GM12878 (cell line): ENCODE data around the gene CNTNAP2. TPM values are rescaled to one million over a fixed set of nuclear protein-coding genes. Genes with fewer than 3 reads are reported as not detected.

ENCODE experiments used
- ATAC-seq: fragments of 200-7000 bp; cut with Tn5 transposase; 3 replicates; pipeline ENCODE4 v1.9.1; 2020; ENCODE audit warnings: mild to moderate bottlenecking, moderate library complexity
- BruUV-seq: library from RNA; stranded (reverse); fragments of 400-500 nt; replicated peaks from 2 replicates; lab custom pipeline; 2021; lab: Mats Ljungman, UMichigan
- CTCF ChIA-PET: fragments of 300-600 bp; sonication (Branson Sonifier 250); formaldehyde crosslinking; extraction: SDS; loops from one replicate; lab custom pipeline; 2021; ENCODE audit warnings: inconsistent platforms; lab: Yijun Ruan, JAX
- POLR2A ChIA-PET: fragments of 350-600 bp; formaldehyde crosslinking; extraction: SDS; loops from one replicate; lab custom pipeline; 2021; ENCODE audit warnings: inconsistent platforms; lab: Charles Lee
- RAD21 ChIA-PET: fragments of 300-600 bp; sonication (Branson Sonifier 250); formaldehyde crosslinking; loops from one replicate; lab custom pipeline; 2023; ENCODE audit warnings: antibody characterized with exemption; ENCODE audit not compliant: unreplicated experiment; lab: Charles Lee
- SMC1A ChIA-PET: fragments of 300-600 bp; sonication (Branson Sonifier 250); formaldehyde crosslinking; loops from one replicate; lab custom pipeline; 2023; ENCODE audit not compliant: unreplicated experiment, uncharacterized antibody; lab: Charles Lee
- DNase-seq: peaks from one replicate; pipeline ENCODE4 v3.0.0-alpha.2; 2011; ENCODE audit warnings: low read depth, low spot score
- FAIRE-seq: peaks from 3 replicates; lab custom pipeline; 2011; peaks lifted over from hg19 to GRCh38; lab: Jason Lieb, UNC
- H2AFZ ChIP-seq: 2 replicates; pipeline ENCODE4 v1.6.0; 2011; ENCODE audit warnings: low read depth, low read length, control low read depth; ENCODE audit not compliant: control insufficient read depth
- H3K27ac ChIP-seq: 2 replicates; pipeline ENCODE4 v1.5.1; 2011; ENCODE audit warnings: control low read depth; ENCODE audit not compliant: control insufficient read depth, insufficient read depth
- H3K27me3 ChIP-seq, 2 experiments: replicated peaks in 1 of 2; 2 replicates each; pipeline versions ENCODE4 v1.6.0 to v1.6.1; 2011; ENCODE audit warnings: low read length in 1 of 2; ENCODE audit not compliant: control insufficient read depth in 2 of 2, insufficient read depth in 2 of 2
- H3K36me3 ChIP-seq, 2 experiments: 2 replicates each; pipeline ENCODE4 v1.5.1; 2011; ENCODE audit warnings: low read length in 1 of 2; ENCODE audit not compliant: control insufficient read depth in 2 of 2, insufficient read depth in 2 of 2
- H3K4me1 ChIP-seq: 2 replicates; pipeline ENCODE4 v1.6.1; 2011; ENCODE audit warnings: mild to moderate bottlenecking, low read length, moderate library complexity, mixed read lengths; ENCODE audit not compliant: control insufficient read depth, insufficient read depth
- H3K4me2 ChIP-seq: 2 replicates; pipeline ENCODE4 v1.6.0; 2011; ENCODE audit warnings: control low read depth; ENCODE audit not compliant: control insufficient read depth, insufficient read depth
- H3K4me3 ChIP-seq: fragments of 200-600 bp; sonication (generic); 2 replicates; pipeline ENCODE4 v1.5.1; 2016
- H3K79me2 ChIP-seq: 2 replicates; pipeline ENCODE4 v1.6.0; 2011; ENCODE audit warnings: low read length; ENCODE audit not compliant: control insufficient read depth, insufficient read depth
- H3K9ac ChIP-seq: 2 replicates; pipeline ENCODE4 v1.8.0; 2011; ENCODE audit warnings: low read length, control low read depth, mixed read lengths; ENCODE audit not compliant: control insufficient read depth, insufficient read depth
- H3K9me3 ChIP-seq: replicated peaks from 3 replicates; pipeline ENCODE4 v1.5.1; 2011; ENCODE audit warnings: mild to moderate bottlenecking, low read length; ENCODE audit not compliant: control insufficient read depth, insufficient read depth
- H4K20me1 ChIP-seq: 2 replicates; pipeline ENCODE4 v1.6.0; 2011; ENCODE audit not compliant: control insufficient read depth, insufficient read depth
- CREB1 ChIP-seq: IDR thresholded peaks from 2 replicates; pipeline ENCODE4 v1.6.1; 2012; ENCODE audit warnings: low read depth, mild to moderate bottlenecking, inconsistent platforms
- EP300 ChIP-seq, 2 experiments: fragments of 150-350 bp in 1 of 2; IDR thresholded peaks; 2 replicates each; pipeline ENCODE4 v1.6.1; 2011 to 2012; ENCODE audit warnings: low read depth in 2 of 2, low read length in 2 of 2, borderline replicate concordance in 1 of 2, improper control_type of control experiment in 1 of 2, inconsistent platforms in 1 of 2; ENCODE audit not compliant: control insufficient read depth in 1 of 2
- IRF4 ChIP-seq: IDR thresholded peaks from 2 replicates; pipeline ENCODE4 v1.6.1; 2011; ENCODE audit warnings: low read depth, low read length
- NFXL1 ChIP-seq: fragments of 450-650 bp; IDR thresholded peaks from 2 replicates; pipeline ENCODE4 v1.6.1; 2017; ENCODE audit warnings: antibody characterized with exemption, mild to moderate bottlenecking, borderline replicate concordance
- ZNF384 ChIP-seq: IDR thresholded peaks from 2 replicates; pipeline ENCODE4 v1.6.1; 2012; ENCODE audit warnings: low read depth, mild to moderate bottlenecking, low read length, improper control_type of control experiment, borderline replicate concordance
- WGBS: methylation state at CpG from one replicate; pipeline ENCODE4 v1.1.6; 2016; ENCODE audit warnings: low lambda C conversion rate; ENCODE audit not compliant: insufficient replicate concordance, insufficient coverage; ENCODE audit errors: missing lambda C conversion rate; 5-methylcytosine and 5-hydroxymethylcytosine counted together
- in situ Hi-C: fragments of 300-500 bp; cut with MboI; formaldehyde crosslinking; loops from 9 replicates; pipeline ENCODE4 v1.14.3; 2018; ENCODE audit warnings: mixed read lengths
- intact Hi-C: fragments of 100-400 bp; cut with micrococcal nuclease; formaldehyde crosslinking; loops from one replicate; pipeline ENCODE4 v1.14.2; 2022; ENCODE audit not compliant: unreplicated experiment
- polyA plus RNA-seq, 11 experiments: library from polyadenylated mRNA; depleted of rRNA in 4 of 11; unstranded in 6 of 11; stranded (reverse) in 5 of 11; fragments of >200 nt; fragmentation: Nextera tagmentation in 4 of 11; fragmentation: Illumina TruSeq in 1 of 11; extraction: Ambion mirVana in 4 of 11; extraction: Trizol in 1 of 11; gene quantifications; 1 replicate in 1 of 11; 2 replicates in 10 of 11; pipeline versions ENCODE4 v1.2.1 to v1.2.3, GENCODE V29; 2011 to 2016; ENCODE audit warnings: inconsistent platforms in 2 of 11, missing spikeins in 2 of 11, low read depth in 1 of 11
- total RNA-seq, 4 experiments: library from RNA; depleted of rRNA in 3 of 4; stranded (reverse); fragments of >200 nt in 3 of 4; fragmentation: Illumina TruSeq in 1 of 4; extraction: Trizol in 1 of 4; gene quantifications; 2 replicates each; pipeline versions ENCODE4 v1.2.1 to v1.2.3, GENCODE V29; 2013 to 2021
- TF ChIP-seq, protein P1 (sequence below): IDR thresholded peaks from 2 replicates; pipeline ENCODE4 v1.6.1; 2011; ENCODE audit warnings: mild to moderate bottlenecking, low read depth, low read length, moderate library complexity; ENCODE audit not compliant: insufficient replicate concordance
- TF ChIP-seq, protein P2 (sequence below): fragments of 450-650 bp; IDR thresholded peaks from 2 replicates; pipeline ENCODE4 v1.6.1; 2016; ENCODE audit warnings: mild to moderate bottlenecking

CNTNAP2 gene
- total and polyA plus RNA-seq, 10 of the 15 experiments (the other 5 are each of a cell fraction or from before 2014, with no cell fraction given) = 0.03 to 0.08 (median 0.03) TPM; not detected in 7

DNA sequence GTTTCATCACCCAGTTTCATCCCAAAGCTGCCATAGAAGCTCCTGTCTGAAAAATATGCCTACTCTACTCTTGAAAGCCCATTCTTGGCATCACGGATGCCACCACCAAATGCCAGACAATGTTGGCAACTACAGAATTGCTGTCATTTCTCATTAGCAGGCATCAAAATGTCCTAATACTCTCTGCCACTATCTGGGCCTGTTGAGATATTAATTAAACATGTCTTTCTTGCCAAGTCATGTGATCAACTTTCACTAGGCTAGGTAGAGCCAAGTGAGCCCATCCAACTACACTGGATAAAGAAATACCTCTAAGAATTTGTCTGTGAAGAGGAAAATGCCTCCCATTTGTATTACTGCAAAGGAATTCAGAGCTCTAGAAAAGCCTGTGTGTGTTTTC, 1380.6 kb downstream of the CNTNAP2 start:
- Histone ChIP-seq H3K36me3 (no peaks in the 10 kb centered on the region), H4K20me1 (no peaks in the 10 kb centered on the region), H3K4me1 (no peaks in the 10 kb centered on the region), H2AFZ (no peak overlapping the region), H3K4me2 (no peak overlapping the region), H3K4me3 (no peak overlapping the region), H3K79me2 (no peaks in the 10 kb centered on the region), H3K9ac (no peak overlapping the region), H3K27me3 (no peaks in the 10 kb centered on the region), H3K27ac (no peak overlapping the region), H3K9me3 (no peaks in the 10 kb centered on the region)
- 0% methylated on average over 1 of the region's 1 CpG for WGBS
- FAIRE-seq = no peak
- no peak for ATAC-seq
- BruUV-seq = no TSS peak
- ChIA-PET CTCF (no interaction called here), RAD21 (no interaction called here), SMC1A (no interaction called here), POLR2A (no interaction called here)
- DNase-seq = no peak
- in situ Hi-C loops (no loop called here), intact Hi-C loops (no loop called here)
- TF ChIP-seq, protein P1, sequence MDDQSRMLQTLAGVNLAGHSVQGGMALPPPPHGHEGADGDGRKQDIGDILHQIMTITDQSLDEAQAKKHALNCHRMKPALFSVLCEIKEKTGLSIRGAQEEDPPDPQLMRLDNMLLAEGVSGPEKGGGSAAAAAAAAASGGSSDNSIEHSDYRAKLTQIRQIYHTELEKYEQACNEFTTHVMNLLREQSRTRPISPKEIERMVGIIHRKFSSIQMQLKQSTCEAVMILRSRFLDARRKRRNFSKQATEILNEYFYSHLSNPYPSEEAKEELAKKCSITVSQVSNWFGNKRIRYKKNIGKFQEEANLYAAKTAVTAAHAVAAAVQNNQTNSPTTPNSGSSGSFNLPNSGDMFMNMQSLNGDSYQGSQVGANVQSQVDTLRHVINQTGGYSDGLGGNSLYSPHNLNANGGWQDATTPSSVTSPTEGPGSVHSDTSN = no peak
- no peak for TF ChIP-seq IRF4
- no peak for TF ChIP-seq NFXL1
- no peak for TF ChIP-seq ZNF384
- TF ChIP-seq, protein P2, sequence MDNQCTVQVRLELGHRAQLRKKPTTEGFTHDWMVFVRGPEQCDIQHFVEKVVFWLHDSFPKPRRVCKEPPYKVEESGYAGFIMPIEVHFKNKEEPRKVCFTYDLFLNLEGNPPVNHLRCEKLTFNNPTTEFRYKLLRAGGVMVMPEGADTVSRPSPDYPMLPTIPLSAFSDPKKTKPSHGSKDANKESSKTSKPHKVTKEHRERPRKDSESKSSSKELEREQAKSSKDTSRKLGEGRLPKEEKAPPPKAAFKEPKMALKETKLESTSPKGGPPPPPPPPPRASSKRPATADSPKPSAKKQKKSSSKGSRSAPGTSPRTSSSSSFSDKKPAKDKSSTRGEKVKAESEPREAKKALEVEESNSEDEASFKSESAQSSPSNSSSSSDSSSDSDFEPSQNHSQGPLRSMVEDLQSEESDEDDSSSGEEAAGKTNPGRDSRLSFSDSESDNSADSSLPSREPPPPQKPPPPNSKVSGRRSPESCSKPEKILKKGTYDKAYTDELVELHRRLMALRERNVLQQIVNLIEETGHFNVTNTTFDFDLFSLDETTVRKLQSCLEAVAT = no peak
- TF ChIP-seq CREB1 = no peak
- no peak for TF ChIP-seq EP300 (IDR thresholded peaks at IDR 0.05; ENCODE audit: borderline replicate concordance in 1 of 2, control insufficient read depth in 1 of 2, low read depth in 2 of 2, low read length in 2 of 2)
